A172 (cell line): ENCODE measurements around the gene EP300. TPM values are rescaled to one million over a fixed set of nuclear protein-coding genes. Genes with fewer than 3 reads are reported as not detected.
"Not testable (repeated sequence)": the region's sequence is repeated elsewhere in the genome, so short reads cannot be mapped to it uniquely, and the experiment has no call there.

ENCODE experiments used
- DNase-seq: peaks from one replicate; pipeline ENCODE4 v3.0.0-alpha.2; 2015; ENCODE audit warnings: low spot score
- total RNA-seq: library from RNA; depleted of rRNA; stranded (reverse); fragments of >200 nt; shearing (Covaris generic); gene quantifications from 2 replicates; pipeline ENCODE4 v1.2.3, GENCODE V29; 2014; rRNA removed

The EP300 gene
- 7.5 and 8.1 TPM in 2 replicates for total RNA-seq

- DNase-seq, result peak; percentile 60
These were observed at the start of gene EP300 for GRCh38 chr22:41092023-41092817. TSS of gene EP300 (plus strand) at chr22:41092592. CDS start at chr22:41093005, 413 bp downstream.

GRCh38 chr22:41043722-41044121 lies 48.7 kb upstream of the EP300 start:
- no peak for DNase-seq

GRCh38 chr22:41045575-41045974 lies 46.8 kb upstream of the EP300 start:
- DNase-seq, result not testable (repeated sequence)

- no peak for DNase-seq
These were observed 44.6 kb upstream of the EP300 start for GRCh38 chr22:41047801-41048211.

GRCh38 chr22:41048345-41048744 lies 44.0 kb upstream of the EP300 start:
- not testable (repeated sequence) for DNase-seq

- DNase-seq, result peak; percentile 67
These were observed 43.3 kb upstream of the EP300 start for GRCh38 chr22:41048791-41049717.

GRCh38 chr22:41049795-41050194 lies 42.6 kb upstream of the EP300 start:
- not testable (repeated sequence) for DNase-seq

- DNase-seq, result no peak
These were observed 41.5 kb upstream of the EP300 start for GRCh38 chr22:41050883-41051282.

GRCh38 chr22:41052661-41053490 lies 39.5 kb upstream of the EP300 start:
- DNase-seq, result no peak

GRCh38 chr22:41057076-41057475 lies 35.3 kb upstream of the EP300 start:
- DNase-seq, result no peak

GRCh38 chr22:41062146-41062545 lies 30.2 kb upstream of the EP300 start:
- no peak for DNase-seq

GRCh38 chr22:41064326-41064725 lies 28.1 kb upstream of the EP300 start:
- DNase-seq, result not testable (repeated sequence)

GRCh38 chr22:41066341-41066740 lies 26.1 kb upstream of the EP300 start:
- not testable (repeated sequence) for DNase-seq

- not testable (repeated sequence) for DNase-seq
These were observed 24.4 kb upstream of the EP300 start for GRCh38 chr22:41067968-41068367.

- no peak for DNase-seq
These were observed 21.6 kb upstream of the EP300 start for GRCh38 chr22:41070665-41071331.

GRCh38 chr22:41074061-41074460 lies 18.3 kb upstream of the EP300 start:
- DNase-seq, result no peak

GRCh38 chr22:41074466-41074865 lies 17.9 kb upstream of the EP300 start:
- DNase-seq, result no peak

- DNase-seq, result no peak
These were observed 17.3 kb upstream of the EP300 start for GRCh38 chr22:41074941-41075710.

GRCh38 chr22:41075946-41076345 lies 16.4 kb upstream of the EP300 start:
- no peak for DNase-seq

- no peak for DNase-seq
These were observed 15.5 kb upstream of the EP300 start for GRCh38 chr22:41076857-41077256.
